Colon (tissue), 2 donors: Measurements from ENCODE around the gene SLC9A1.

Experiments used
- FAIRE-seq: peaks from 2 replicates; lab custom pipeline; 2012; peaks lifted over from hg19 to GRCh38; lab: Jason Lieb, UNC
- donor health status: control.
- donor health status: control.

The SLC9A1 gene

DNA sequence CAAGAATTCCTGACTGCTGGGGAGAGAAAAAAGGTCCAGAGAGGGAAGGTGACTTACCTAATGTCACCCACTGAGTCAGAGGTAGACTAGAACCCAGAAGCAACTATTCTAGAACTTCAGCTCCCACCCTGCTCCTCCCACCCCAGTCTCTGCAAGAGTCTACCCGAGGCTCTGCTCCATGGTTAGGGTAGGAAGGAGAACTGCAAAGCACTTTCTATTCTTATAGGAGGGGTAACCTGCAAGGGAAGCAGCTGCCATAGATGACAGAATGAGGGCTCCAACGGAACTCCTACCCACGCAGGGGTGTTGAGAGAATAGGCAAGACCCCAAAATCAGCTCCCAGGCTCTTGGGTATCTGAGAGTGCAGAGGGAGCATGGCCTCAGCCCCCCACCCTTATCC, 4.3 kb downstream of the SLC9A1 start:
- no peak for FAIRE-seq

DNA sequence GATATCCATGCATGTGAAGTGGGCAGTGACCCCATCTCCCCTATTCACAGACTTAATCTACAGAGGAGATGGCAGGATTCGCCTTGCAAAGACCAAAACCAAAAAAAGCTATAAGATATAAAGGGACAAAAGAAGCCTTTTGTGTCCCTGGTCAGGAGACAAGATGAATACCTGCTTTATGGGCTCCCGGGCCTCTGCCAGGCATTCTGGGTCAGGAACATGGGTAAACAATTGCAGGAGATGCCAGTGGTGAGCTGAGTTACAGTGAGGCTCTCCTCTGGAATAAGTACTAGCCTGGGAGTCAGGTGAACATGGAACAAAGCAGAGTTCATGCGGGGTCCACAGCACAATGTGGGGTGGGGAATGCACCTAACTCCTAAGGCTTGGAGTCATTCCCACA, 4.7 kb downstream of the SLC9A1 start:
- no peak for FAIRE-seq

DNA sequence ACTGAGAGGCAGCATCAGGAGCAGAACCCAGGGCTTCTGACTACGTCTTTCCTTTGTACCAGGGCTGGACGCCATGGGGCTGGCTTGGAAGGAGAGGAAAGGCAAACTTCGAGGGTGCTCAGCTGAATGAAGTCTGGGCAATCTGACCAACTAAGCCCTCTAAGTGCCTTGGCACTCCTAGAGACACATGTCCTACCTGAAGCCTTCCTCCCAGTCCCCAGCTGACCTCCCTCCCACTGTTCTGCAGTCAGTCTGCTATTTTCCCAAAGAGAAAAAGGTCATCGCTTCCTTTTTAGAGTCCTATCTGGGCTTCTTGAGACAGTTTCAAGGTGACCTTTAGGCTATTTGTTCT, 5.2 kb downstream of the SLC9A1 start:
- FAIRE-seq = no peak

DNA sequence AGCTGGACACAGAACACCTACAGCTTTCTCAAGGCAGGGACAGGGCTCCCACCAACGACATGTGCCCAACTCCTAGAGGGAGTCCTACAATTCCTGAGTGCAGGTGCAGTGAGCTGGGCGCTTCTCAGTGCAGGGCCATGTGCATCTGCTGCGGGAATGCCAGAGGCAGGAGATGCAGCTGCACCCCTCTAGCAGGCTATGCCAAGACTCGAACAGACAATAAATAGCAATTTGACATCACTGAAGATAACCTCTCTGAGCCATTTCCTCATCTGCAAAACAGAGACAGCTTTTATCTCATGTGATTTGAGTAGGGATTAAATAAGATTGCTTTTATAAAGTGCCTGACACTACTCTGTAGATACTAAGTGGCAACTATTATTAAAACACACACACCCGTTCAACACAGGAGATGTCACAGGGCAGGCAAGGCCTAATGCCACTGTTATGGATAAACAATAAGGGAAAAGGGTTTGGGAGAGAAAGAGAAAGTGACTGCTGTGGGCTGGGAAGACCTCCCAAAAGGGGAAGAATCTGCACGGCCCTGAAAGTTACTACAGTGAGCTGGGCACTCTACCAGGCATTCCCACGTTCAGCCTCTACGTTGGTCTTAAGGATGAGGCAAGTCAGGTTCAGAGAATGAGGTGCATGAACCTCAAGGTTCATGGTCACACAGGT, 5.7 kb downstream of the SLC9A1 start:
- FAIRE-seq = no peak

DNA sequence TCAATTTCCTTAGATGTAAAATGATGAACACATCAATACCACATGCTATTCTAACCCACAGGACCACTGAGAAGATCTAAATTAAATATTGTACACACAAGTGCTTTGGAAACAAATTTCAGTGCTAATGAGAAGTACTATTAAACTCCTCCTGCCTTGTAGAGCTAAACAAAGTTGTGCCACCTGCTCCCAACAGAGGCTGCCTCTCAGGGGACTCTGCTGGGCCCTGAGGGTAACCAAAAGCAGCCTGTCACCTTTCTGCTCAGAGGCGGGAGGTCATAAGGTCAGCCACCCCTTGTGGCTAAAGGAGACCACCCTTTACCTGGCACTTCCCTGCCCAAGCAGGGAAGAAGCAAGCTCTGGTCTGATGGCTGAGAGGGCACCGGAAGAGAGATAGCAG, 6.3 kb downstream of the SLC9A1 start:
- FAIRE-seq = no peak

DNA sequence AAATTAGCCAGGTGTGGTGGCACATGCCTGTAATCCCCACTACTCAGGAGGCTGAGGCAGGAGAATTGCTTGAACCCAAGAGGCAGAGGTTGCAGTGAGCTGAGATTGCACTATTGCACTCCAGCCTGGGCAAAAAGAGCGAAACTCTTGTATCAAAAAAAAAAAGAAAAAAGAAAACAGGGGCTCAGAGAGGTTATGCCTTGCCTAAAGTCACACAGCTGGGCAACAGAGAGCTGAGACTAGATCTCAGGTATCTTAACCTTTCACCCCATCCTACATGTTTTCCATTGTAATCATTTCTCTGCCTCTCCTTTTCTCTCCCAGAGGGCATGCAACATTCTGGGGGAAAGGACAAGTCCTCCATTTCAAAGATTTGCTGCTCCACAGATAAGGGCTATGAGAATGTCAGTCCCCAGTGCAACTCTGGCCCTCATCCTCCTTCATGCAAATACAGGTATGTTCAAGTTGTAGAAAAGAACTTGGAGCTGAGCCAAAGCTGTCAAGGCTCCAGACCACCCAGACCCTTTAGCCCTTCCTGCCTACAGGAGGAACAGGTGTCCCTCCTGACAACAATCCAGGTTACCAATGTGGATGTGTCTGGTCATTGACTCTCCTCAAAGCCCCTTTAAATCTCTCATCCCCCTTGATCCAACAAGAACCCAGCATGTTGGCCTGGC, 6.9 kb downstream of the SLC9A1 start:
- no peak for FAIRE-seq

DNA sequence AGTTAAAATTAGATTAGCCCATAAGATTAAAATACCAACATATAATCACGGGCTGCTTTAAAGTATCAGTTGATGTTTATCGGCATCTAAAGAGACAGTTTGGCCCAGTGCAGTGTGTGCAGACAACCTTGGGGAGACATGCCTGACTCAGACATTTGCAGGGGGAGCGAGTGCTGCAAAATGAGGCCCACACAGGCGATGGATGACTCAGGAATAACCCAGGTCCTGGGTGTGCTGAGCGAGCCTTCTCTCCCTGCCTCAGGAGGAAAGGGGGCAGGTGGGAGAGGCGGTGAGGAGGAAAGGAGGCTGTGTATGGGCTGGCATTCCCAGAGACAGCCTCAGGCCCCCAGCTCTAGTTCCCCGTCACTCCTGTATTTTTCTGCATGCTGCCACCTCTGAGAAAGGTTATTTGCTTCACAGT, 9.0 kb downstream of the SLC9A1 start:
- no peak for FAIRE-seq

DNA sequence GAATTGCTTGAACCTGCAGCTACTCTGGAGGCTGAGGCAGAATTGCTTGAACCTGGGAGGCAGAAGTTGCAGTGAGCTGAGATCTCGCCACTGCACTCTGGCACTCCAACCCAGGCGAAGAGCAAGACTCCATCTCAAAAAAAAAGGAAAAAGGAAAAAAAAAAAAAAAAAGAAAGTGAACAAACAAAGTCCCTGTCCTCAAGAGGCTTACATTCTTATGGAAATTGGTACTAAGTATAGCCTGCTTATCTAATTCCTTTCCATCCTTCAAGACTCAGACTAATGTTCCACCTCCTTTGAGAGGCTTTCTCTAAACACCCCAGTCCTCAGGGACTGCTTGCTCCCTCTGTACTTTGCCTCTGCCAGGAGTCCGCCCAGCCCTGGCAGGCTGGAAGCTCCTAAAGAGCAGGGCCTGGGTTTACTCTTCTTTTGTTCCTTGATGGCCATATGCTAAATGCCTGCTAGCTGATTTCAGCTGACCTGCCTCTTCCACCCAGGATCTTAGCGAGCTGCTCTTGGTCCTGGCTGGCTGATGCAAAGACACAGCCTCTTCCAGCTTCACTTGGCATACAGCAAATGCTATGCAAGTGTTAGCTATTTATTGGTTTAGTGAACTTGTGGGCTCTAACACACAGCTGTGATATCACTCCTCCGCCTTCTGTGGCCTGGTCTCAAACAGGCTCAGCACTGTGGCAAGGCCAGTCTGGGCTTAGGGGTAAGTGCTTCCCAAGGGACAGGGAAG, 9.8 kb downstream of the SLC9A1 start:
- FAIRE-seq = no peak

DNA sequence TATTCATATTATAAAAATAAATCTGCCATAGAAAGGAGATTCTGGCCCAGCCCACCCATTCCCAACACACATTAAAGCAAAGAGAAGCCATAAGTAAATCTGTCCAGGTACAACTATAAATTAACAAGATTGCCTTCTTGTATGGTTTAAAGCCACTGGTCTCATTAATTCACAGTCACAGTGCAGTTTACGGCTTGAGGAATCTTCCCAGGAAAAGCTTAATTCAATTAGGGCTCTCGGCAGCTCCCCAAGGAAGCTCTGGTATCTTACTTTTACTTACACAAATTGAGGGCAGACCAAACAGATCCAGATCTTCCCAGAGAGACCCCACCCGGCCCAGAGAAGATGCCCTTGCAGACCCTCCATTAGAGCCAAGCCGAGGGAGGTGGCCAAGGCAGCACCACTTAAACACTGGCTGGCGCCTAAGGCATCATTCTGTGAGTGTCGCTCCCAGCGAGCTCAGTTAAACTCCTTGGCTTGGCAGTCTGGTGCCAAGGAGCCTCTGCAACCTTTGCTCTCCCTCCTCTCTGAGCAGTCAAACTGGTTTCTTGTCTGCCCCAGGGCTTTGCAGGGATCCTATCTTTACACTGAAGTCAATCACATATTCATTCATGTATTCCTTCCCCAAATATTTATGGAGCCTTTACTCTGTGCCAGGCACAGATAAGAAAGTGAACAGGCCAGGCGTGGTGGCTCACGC, 10.7 kb downstream of the SLC9A1 start:
- FAIRE-seq = no peak

DNA sequence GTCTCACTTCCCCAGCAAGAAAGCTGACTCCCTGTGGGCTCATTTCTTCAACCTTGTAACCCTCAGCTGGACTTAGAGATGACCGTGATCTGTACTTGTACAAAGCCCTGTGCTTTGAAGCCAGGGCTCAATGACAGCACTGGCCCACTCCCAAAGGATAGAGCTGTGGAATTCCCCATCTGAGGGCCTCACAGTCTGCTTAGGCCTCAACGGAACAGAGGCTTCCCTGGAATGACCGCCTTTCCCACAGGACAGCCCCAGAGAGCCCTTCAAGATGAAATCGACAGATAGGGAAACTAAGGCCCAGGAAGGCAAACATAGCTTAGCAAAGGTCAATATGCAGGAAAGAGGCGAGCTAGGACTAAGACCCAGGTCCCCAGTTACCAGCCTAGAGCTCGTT, 11.5 kb downstream of the SLC9A1 start:
- FAIRE-seq = no peak

DNA sequence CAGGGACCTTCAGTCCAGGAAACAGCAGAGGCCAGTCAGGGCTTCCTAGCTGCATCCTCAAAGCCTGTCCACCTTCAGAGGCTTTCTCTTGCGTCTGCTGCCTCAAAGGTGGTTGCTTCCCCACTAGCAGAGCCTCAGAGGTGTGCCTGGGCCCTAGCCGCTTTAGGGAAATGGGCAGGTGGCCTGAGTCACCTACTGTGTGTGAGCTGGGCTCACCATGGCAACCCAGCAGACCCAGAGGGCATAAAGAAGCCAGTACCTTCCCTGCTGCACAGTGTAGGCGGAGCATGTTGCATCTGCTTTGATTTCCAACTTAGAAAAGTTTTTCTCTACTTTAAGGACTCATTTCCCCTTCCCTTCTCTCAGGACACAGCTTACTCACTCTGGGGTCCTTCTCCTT, 12.5 kb downstream of the SLC9A1 start:
- FAIRE-seq = no peak

DNA sequence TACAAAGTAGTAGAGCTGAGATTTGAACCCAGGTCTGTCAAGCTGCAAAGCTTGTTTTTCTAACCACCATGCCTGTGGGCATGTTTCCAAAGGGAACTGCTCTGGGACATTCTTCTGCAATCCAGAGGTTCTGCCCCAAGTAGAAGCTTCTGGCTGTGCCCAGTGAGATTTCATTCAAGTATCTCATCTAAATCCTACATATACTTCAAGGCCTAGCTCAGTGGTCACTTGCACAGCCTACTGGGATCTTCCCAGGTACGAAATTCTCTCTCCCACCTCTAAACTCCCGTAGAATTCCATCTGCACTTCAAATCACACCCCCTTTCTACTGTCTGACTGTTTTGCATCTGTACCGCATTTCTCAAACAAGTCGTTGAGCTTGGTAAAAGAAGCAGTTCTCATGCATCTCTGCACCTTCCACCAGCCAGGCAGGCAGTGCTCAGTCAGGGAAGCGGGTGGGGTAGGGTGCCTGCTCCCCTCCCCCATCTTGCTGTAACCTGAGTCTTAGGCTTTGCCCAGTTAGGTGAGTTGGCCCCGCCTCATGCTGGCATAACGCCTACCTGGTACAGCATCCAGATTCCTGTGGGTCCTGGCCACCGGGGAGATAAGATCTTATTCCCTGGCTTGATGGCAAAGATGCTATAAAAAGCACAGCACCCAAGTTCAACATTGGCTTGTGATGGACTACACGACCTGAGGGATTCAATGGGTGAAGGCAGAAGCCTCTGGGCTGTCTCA, 13.5 kb downstream of the SLC9A1 start:
- no peak for FAIRE-seq

DNA sequence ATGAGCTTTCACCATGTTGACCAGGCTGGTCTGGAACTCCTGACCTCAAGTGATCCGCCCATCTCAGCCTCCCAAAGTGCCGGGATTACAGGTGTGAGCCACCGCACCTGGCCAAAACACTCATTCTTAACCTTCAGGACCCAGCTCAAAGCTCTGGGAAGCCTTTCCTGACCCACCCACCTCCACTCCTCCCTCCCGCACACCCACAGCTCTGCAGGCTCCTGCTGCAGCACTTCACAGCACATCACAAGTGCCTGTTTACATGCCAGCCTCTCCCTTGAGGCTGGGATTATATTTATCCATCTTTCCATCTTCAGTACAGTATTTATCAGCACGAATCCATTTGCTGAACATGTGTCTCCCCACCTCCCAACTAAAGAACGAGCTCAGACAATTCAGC, 14.9 kb downstream of the SLC9A1 start:
- no peak for FAIRE-seq

DNA sequence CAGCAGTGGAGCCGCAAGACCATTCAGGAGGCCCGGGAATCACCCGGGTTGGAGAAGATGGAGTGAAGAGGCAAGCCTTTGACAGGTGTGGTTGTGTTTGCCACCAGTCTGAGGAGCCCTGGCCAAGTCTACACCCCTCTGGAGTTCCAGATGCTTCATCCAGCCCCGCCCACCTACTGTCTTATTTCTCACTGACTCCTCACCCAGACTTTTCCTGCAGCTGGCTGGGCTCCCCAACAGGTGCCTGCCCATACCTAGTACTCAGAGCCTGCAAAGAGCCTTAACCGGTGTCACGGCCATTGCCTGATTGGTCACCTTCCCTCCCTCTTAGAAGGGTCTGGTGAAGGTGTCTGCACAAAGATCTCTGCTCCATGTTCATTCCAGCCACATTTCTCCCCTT, 16.0 kb downstream of the SLC9A1 start:
- no peak for FAIRE-seq

DNA sequence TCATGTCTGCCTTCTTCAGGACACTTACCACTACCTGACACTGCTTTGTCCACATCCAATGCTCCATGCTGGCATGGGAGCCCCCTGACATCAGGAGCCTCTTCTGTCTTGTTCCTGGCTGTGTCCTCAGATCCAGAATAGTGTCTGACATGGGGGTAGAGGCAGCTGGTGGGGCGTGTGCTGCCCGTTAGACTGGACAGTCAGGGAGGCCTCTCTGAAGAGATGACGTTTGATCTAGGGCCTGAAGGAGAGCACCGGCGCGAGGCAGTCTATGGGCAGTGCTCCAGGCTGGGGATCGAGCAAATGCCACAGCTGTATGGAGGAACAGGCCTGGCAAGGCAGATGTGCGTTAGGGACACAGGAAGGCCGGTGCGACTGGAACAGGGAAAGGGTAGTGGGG, 16.6 kb downstream of the SLC9A1 start:
- no peak for FAIRE-seq

DNA sequence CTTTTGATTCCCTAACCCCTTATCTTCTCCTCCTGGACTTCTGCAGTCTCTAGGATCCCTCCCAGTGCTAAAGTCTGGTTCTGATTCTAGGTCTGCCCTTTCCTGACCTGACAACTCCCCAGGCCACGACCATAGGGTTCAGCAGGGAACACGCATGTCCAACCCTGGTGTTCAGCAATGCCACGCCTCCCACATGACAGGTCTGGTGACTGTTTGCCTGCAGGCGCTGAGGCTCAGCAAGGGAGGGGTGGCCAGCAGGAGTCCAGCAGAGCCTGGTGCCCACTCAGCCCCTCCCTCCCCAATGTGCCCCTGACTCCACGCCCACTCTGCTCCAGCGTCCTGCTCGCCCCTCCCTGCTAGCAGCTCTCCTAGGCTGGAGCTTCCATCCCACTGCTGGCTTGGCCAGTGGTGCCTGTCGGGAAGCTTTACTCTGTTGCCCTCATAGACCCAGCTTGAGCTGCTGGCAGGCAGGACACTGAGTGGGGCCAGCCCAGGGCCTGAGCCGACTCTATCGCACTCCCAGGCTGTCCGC, 17.3 kb downstream of the SLC9A1 start:
- no peak for FAIRE-seq

DNA sequence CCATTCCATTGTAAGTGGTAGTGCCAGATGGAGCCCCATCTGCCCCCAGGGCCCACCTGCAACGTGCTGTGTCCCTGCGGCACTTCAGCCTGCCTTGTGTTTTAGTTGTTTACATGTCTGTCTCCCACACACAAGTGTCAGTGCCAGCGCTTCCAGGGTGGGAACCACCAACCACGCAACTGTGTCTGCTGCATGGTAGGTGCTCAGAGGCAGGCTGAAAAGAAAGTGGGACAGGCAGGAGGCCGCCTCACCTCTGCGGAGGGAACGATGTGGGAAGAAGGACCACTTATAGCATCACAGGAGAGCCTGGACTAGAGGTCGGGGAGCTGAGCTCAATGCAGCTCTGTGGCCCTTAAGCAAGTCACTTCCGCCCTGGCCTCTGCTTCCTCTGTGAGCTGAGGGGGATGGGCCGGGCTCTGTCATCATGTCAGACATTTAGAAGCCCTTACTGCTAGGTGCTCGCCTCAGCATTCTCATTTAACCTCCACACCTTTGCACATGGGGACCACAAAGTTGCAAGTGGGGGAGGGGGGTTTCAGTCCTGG, 17.9 kb downstream of the SLC9A1 start:
- no peak for FAIRE-seq

DNA sequence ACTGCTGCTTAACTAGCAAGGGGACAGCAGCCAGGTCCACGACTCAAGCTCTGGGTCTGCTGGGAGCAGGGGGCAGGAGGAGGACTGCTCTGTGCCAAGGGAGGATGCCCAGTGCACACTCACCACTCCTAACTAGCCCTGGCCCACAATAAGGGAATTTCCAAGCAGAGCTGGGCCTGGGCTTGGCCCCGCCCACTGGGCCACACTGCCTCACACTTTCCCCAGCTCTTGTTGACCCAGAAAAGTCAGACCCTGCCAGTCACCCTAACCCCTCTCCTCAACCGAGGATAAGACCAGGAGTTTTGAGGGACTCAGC, 18.7 kb downstream of the SLC9A1 start:
- no peak for FAIRE-seq

DNA sequence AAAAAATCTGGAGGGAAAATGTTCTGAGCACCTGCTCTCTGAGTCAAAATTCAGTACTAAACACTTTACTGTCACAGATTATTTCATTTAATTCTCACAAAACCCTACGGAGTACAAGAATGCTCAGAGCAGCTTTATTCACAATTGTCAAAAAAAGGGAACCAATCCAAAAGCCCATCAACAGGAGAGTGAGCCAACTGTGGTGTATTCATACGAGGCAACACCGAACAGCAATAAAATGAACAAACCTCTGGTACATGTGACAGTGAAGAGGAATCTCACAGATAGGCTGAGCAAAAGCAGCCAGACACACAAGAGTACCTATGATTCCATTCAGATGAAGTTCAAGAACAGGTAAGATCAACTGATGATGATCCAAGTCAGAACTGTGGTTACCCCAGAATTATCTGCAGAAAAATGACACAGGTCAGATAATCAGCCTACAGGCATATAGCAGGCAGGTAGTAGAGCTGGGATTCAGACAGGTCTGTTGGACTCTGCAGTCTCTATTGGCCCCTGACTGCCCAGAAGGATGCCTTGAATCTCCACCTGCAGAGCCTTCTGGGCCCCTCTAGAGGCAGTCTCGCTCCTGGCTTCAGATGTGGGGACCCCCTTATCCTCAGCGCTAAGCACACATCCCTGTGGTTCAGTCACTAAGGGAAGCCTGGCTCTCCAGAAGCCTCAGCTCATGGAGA, 19.2 kb downstream of the SLC9A1 start:
- no peak for FAIRE-seq

DNA sequence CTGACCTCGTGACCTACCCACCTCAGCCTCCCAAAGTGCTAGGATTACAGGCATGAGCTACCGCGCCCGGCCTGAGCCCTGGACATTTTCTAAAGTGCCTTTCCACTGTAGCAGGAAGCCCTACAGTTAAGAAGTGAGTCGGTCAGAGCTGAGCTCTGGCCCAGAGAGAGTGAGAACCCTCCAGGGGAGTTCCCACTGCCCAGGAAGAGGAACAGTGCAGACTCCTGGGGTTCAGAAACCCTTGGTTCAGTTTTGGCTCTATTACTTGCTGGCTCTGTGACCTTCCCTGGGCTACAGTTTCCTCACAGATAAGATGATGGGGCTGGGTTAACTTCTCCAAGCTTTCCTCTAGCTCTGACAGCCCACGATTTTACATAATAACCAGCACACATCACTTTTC, 20.9 kb downstream of the SLC9A1 start:
- no peak for FAIRE-seq

DNA sequence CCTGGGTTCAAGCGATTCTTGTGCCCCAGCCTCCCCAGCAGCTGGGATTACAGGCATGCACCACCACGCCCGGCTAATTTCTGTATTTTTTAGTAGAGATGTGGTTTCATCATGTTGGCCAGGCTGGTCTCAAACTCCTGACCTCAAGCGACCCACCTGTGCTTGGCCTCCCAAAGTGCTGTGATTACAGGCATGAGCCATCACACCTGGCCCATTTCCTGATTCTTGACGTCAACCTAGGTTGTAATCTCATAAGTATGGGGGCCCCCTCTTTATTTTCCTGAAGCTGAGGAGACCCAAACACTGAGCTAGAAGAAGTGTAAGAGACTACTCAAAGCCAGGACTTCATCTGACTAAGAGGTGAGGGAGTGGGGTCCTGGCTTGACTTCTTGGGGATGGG, 21.8 kb downstream of the SLC9A1 start:
- no peak for FAIRE-seq
